NB4 (cell line): Measurements from ENCODE around the gene CTSK.
A peak's percentile ranks its signal among the peaks of the same experiment; 100 is the strongest.

Experiments used
- DNase-seq: peaks from one replicate; pipeline ENCODE4 v3.0.0; 2010; ENCODE audit warnings: low read depth
- H3K4me3 ChIP-seq: one replicate; pipeline ENCODE4 v1.5.1; 2011; ENCODE audit warnings: mild to moderate bottlenecking, low read depth, low read length, moderate library complexity
- MYC ChIP-seq: IDR thresholded peaks from 2 replicates; pipeline ENCODE4 v1.6.1; 2011; ENCODE audit warnings: low read depth, low read length
- POLR2A ChIP-seq: IDR thresholded peaks from 2 replicates; pipeline ENCODE4 v1.6.1; 2011; ENCODE audit warnings: mild to moderate bottlenecking; ENCODE audit not compliant: insufficient read length; ENCODE audit errors: extremely low read depth
- TF ChIP-seq, protein P1 (sequence below): IDR thresholded peaks from one replicate; pipeline ENCODE4 v1.5.1; 2012; ENCODE audit warnings: low read depth, low read length
- TF ChIP-seq, protein P2 (sequence below): IDR thresholded peaks from 2 replicates; pipeline ENCODE4 v1.6.1; 2011; ENCODE audit warnings: low read depth, low read length

CTSK gene

DNA sequence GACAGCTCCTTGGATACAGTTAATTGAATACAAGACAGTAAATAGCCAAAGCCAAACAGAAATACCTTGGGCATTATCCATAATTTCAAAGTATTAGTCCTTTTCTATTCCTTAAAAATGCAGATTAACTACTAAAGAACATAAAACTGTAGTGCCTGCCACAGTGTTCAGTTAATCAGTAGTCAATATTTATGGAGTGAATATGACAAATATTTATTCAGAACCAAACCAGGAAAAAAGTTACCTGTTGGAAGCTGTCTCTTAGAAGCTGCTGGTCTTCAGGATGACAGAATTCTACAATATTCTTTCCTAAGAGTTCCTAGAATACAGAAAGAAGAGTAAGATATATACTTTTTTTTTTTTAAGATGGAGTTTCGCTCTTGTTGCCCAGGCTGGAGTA, 18.2 kb upstream of the CTSK start:
- TF ChIP-seq, protein P1, sequence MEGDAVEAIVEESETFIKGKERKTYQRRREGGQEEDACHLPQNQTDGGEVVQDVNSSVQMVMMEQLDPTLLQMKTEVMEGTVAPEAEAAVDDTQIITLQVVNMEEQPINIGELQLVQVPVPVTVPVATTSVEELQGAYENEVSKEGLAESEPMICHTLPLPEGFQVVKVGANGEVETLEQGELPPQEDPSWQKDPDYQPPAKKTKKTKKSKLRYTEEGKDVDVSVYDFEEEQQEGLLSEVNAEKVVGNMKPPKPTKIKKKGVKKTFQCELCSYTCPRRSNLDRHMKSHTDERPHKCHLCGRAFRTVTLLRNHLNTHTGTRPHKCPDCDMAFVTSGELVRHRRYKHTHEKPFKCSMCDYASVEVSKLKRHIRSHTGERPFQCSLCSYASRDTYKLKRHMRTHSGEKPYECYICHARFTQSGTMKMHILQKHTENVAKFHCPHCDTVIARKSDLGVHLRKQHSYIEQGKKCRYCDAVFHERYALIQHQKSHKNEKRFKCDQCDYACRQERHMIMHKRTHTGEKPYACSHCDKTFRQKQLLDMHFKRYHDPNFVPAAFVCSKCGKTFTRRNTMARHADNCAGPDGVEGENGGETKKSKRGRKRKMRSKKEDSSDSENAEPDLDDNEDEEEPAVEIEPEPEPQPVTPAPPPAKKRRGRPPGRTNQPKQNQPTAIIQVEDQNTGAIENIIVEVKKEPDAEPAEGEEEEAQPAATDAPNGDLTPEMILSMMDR = no peak
- no peak for TF ChIP-seq MYC
- TF ChIP-seq, protein P2, sequence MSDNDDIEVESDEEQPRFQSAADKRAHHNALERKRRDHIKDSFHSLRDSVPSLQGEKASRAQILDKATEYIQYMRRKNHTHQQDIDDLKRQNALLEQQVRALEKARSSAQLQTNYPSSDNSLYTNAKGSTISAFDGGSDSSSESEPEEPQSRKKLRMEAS = no peak
- no peak for TF ChIP-seq POLR2A
- no peak for DNase-seq

DNA sequence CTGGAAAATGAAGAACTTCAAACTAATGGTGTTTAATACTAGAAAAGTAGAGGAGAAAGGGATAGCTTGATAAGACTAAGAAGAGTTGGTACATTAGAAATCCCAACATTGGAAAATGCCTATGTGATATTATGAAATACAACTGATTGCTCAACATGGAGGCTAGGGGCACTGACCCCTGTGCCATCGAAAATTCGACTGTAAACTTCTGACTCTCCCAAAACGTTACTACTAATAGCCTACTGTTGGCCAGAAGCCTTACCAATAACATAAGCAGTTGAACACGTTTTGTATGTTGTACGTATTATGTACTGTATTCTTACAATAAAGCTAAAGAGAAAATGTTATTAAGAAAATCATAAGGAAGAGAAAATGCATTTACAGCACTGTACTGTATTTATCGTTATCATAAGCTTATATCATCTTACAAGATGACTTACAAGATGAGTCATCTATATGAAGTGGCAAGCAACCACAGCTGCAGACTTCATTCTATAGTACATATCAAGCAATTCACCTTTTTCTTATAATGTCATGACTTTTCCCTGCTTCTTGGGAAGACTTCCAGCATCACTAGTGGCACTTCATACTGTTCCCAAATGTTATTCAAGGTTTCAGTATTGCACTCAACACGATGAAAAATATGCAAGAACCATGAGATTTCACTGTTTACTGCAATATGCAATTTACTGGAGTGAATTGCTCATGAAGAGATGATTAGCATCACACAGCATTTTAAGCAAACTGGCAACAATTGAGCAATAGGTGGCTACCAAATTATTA, 12.9 kb upstream of the CTSK start:
- DNase-seq = peak; percentile 46
- H3K4me3 ChIP-seq = no peak overlapping the region
- no peak for TF ChIP-seq POLR2A
- TF ChIP-seq, protein P2 = no peak
- TF ChIP-seq, protein P1 = no peak
- TF ChIP-seq MYC = no peak

More for the DNA sequence above, 18.2 kb upstream of the CTSK start:
- H3K4me3 ChIP-seq = no peak overlapping the region

DNA sequence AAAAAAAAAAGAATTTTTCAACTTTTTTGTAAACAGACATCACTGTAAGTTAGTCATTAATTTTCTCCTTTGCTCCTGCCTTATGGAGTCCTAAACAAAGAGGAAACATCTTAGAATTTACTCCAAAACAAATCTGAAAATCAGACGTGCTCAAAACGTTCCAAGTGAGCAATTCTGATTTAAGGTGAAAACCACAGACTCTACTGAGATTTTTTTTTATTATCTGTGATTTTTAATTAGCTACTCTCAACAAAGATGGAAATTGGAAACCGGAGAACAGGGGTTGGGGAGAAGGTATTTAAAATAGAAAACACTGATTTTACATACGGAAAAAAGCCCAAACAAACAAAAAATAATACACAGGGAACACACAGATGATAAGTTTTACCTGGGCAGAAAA, 7.8 kb upstream of the CTSK start:
- no peak for TF ChIP-seq MYC
- TF ChIP-seq, protein P1 = no peak
- no peak for TF ChIP-seq POLR2A
- TF ChIP-seq, protein P2 = no peak
- no peak overlapping the region for H3K4me3 ChIP-seq
- no peak for DNase-seq

DNA sequence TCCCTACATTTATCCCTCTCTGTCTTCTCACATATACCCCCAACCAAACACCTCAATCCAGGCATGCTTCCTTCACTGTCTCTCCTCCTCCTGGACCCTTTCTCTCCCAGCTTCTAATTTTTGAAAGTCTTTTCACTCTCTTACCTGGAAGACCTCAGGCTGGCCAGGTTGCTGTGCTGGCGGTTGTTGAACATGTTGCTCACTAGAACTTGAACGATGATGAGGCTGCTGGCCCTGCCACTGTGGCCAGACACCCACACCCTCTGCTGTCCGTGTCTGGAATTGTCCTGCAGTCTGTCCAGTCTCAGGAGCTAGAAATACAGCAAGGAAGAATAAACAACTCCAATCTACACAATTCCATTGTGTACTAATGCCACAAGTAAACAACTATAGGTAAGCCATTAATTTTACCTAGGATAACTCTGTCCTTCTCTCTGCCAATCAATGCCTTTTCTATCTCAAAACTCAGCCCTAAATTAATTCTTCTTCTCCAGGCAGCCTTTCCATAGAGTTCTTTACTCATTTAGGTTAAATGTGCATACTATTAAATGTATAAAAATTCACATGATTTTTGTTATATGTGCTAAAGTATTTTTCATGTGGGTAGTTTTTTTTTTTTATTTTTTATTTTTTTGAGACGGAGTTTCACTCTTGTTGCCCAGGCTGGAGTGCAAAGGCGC, 5.1 kb upstream of the CTSK start:
- peak; percentile 58 for DNase-seq
- no peak overlapping the region for H3K4me3 ChIP-seq
- TF ChIP-seq MYC = no peak
- TF ChIP-seq, protein P1 = peak; percentile 77
- TF ChIP-seq, protein P2 = no peak

DNA sequence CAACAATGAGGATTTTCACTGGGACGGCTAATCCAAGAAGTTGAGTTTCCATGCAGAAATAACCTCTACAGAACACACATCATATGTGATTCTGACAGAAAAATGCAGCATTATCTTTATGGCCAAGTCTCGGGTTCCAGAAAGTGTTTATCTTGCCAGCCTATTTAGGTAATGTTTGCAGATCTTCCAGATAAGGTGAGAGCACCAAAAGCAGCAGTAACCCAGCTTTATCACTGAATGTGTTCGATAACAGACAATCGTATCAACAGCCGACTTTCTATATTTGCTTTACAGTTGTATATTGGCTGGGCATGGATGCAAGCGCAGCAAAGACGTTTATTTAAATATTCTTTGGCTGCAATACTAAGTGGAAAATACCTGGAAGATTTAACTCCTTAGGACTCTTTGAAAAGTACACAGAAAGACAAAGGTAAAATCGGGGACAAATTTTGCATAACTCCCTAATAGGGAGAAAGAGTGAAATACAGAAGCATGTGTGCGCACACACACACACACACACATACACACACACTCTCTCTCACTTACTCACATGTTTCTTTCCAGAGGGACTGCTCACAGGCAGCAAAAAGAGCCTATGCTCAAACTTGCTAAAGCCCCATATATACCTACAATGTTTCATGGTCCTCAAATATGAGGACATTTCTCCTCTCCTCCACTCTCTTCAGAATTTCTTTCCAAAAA, 3.0 kb upstream of the CTSK start:
- H3K4me3 ChIP-seq = no peak overlapping the region
- no peak for DNase-seq
- TF ChIP-seq, protein P1 = no peak
- TF ChIP-seq, protein P2 = no peak
- no peak for TF ChIP-seq POLR2A
- TF ChIP-seq MYC = no peak
